Colonic mucosa (tissue), 4 donors: ENCODE data around the gene RFX2. TPM values are rescaled to one million over a fixed set of nuclear protein-coding genes. Genes with fewer than 3 reads are reported as not detected.

Experiments
- DNase-seq: peaks from one replicate; pipeline ENCODE4 v3.0.0-alpha.2; 2020
- H3K27ac ChIP-seq: fragments of 200-600 bp; one replicate; pipeline ENCODE4 v1.8.0; 2021
- H3K27me3 ChIP-seq: fragments of 200-600 bp; one replicate; pipeline ENCODE4 v1.8.0; 2021
- H3K36me3 ChIP-seq: fragments of 200-600 bp; one replicate; pipeline ENCODE4 v1.8.0; 2021
- H3K4me1 ChIP-seq: fragments of 200-600 bp; one replicate; pipeline ENCODE4 v1.8.0; 2021; ENCODE audit warnings: mild to moderate bottlenecking
- H3K4me3 ChIP-seq: fragments of 200-600 bp; one replicate; pipeline ENCODE4 v1.8.0; 2021
- H3K9ac ChIP-seq, 2 donors: one replicate each; pipeline ENCODE4 v1.7.0; 2013; ENCODE audit warnings: control low read depth in 2 of 2, low read depth in 2 of 2, low read length in 2 of 2
- H3K9me3 ChIP-seq: fragments of 200-600 bp; one replicate; pipeline ENCODE4 v1.8.0; 2021
- intact Hi-C: fragments of 100-400 bp; cut with DNase I; formaldehyde crosslinking; loops from one replicate; pipeline ENCODE4 v1.14.1; 2022
- total RNA-seq, 2 donors: library from RNA; stranded (reverse); fragmentation: NEBNext Ultra II Directional in 1 of 2; extraction: Animal tissue kit (Norgen Biotek cat#: 25700) in 1 of 2; gene quantifications; one replicate each; pipeline ENCODE4 v1.2.1, GENCODE V29; 2021
- TF ChIP-seq, protein P1 (sequence below): fragments of 200-600 bp; IDR thresholded peaks from one replicate; pipeline ENCODE4 v1.8.0; 2022; ENCODE audit warnings: antibody characterized with exemption, mild to moderate bottlenecking
- donor health status: healthy.
- donor health status: DM: no; HTN: no; CAD: no.
- donor health status: DM: no; HTN: no; CAD: no.

The RFX2 gene
- total RNA-seq, 2 donors from 2014 or later: 6.2 to 7.3 TPM

DNA sequence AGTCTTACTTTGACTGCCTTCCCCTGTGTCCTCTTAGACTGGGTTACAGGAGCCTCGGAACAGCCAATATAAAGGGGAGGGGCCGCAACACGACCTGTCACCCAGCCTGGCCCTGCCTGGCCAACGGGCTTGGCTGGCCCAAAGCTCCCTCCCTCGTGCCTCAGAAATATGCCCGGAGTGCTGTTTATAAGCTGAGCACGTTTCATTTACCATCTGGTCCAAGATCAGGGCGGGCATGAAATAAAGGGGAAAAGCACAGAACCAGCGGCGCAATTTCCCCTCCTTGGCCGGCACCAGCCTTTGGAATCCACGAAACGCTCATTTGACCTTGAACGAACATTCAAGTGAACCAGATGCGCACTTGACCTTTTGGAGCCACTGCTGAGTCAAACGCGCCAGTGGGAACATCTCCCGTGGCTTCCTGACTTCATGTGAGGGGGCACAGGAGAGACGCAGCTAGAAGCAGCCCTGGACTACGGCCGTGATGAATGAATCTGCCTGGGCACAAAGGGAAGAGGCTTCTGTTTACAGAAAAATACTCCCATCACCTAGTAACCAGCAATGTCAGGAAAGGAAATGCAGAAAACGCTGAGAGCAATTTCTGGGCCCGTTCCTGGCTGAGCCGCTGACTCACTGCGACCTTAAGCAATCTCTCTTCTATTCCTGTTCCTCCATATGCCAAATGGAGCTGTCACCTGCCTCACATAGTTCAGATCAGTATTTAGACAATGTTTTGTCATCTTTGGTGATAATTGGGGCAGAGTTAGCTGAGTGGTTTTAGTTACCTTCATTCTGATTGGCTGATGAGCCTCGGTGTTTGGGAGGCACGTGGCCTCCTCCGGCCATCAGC, 53.3 kb downstream of the RFX2 start:
- no peak overlapping the region for H3K4me3 ChIP-seq
- DNase-seq: peak; percentile 65
- H3K9ac ChIP-seq: peak overlapping the region; percentile 20 to 76
- H3K4me1 ChIP-seq: peaks cover 18% of the 10 kb centered on the region
- TF ChIP-seq, protein P1, sequence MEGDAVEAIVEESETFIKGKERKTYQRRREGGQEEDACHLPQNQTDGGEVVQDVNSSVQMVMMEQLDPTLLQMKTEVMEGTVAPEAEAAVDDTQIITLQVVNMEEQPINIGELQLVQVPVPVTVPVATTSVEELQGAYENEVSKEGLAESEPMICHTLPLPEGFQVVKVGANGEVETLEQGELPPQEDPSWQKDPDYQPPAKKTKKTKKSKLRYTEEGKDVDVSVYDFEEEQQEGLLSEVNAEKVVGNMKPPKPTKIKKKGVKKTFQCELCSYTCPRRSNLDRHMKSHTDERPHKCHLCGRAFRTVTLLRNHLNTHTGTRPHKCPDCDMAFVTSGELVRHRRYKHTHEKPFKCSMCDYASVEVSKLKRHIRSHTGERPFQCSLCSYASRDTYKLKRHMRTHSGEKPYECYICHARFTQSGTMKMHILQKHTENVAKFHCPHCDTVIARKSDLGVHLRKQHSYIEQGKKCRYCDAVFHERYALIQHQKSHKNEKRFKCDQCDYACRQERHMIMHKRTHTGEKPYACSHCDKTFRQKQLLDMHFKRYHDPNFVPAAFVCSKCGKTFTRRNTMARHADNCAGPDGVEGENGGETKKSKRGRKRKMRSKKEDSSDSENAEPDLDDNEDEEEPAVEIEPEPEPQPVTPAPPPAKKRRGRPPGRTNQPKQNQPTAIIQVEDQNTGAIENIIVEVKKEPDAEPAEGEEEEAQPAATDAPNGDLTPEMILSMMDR: no peak
- H3K27me3 ChIP-seq: no peaks in the 10 kb centered on the region
- H3K27ac ChIP-seq: peak overlapping the region; percentile 78
- intact Hi-C loops: loop anchor here (5.0 kb wide), 2 partner anchors 35 to 55 kb away; partner anchors contain the start of gene RFX2
- H3K36me3 ChIP-seq: no peaks in the 10 kb centered on the region
- no peaks in the 10 kb centered on the region for H3K9me3 ChIP-seq

DNA sequence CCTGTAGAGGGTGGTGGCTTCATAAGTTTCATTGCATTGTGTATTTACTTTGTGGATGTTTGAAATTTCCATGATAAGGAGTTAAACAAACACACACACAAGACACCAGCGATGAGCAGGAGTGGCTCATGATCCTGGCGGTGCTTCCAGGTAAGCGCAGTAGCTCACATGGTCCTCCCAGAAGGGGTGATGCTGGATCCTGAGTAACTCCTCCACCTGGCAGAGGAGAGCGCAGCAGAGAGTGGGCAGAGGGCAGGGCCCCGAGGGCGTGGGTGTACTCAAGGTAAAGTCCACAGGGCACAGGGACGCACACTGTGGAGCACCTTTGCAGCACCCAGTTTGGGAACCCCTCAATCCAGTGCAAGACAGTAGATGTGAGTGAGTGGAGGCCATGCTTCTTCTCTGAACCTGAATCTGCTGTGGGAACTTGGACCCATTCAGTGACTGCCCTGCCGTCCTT, 54.0 kb downstream of the RFX2 start:
- peaks cover 12% of the 10 kb centered on the region for H3K4me1 ChIP-seq
- no peak overlapping the region for H3K4me3 ChIP-seq
- intact Hi-C loops: loop anchor here (5.0 kb wide), 2 partner anchors 36 to 56 kb away; partner anchors contain the start of gene RFX2

DNA sequence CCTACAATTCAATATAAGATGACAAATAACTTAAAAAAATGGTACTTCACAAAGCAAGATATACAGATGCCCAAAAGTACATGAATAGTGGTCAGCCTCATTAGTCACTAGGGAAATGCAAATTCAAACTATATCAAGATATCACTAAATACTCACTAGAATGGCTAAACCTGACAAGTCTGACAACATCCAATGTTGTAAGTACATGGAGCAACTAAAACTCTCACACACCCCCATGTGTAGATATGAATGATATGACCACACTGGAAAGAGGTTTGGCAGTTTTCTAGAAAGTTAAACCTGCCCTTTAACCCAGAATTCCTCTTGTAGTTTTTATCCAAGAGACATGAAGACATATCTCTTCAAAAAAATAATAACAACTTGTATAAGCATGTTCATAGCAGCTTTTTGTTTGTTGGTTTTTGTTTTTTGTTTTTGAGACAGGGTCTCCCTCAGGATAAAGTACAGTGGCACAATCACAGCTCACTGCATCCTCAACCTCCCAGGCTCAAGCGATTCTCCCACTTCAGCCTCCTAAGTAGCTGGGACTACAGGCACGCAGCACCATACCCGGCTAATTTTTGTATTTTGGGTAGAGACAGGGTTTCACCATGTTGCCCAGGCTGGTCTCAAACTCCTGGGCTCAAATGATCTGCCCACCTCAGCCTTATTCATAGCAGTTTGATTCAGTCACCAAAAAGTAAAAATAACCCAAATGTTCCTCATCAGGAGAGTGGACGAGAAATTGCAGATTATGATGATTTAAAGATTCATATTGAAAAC, 55.1 kb downstream of the RFX2 start:
- DNase-seq: peak; percentile 9
- H3K36me3 ChIP-seq: no peaks in the 10 kb centered on the region
- no peak overlapping the region for H3K27ac ChIP-seq
- H3K4me3 ChIP-seq: no peak overlapping the region
- intact Hi-C loops: loop anchor here (5.0 kb wide), 2 partner anchors 37 to 57 kb away; partner anchors contain the start of gene RFX2
- TF ChIP-seq, protein P1: no peak
- H3K4me1 ChIP-seq: peaks cover 12% of the 10 kb centered on the region
- no peaks in the 10 kb centered on the region for H3K27me3 ChIP-seq
- H3K9me3 ChIP-seq: no peaks in the 10 kb centered on the region
- no peak overlapping the region for H3K9ac ChIP-seq

More for the DNA sequence above, 54.0 kb downstream of the RFX2 start:
- Histone ChIP-seq H3K9me3 (no peaks in the 10 kb centered on the region), H3K27ac (peak overlapping the region; percentile 78), H3K27me3 (no peaks in the 10 kb centered on the region), H3K9ac (peak overlapping the region; percentile 20 to 76), H3K36me3 (no peaks in the 10 kb centered on the region)
- TF ChIP-seq, protein P1: no peak
- DNase-seq: peak; percentile 64

DNA sequence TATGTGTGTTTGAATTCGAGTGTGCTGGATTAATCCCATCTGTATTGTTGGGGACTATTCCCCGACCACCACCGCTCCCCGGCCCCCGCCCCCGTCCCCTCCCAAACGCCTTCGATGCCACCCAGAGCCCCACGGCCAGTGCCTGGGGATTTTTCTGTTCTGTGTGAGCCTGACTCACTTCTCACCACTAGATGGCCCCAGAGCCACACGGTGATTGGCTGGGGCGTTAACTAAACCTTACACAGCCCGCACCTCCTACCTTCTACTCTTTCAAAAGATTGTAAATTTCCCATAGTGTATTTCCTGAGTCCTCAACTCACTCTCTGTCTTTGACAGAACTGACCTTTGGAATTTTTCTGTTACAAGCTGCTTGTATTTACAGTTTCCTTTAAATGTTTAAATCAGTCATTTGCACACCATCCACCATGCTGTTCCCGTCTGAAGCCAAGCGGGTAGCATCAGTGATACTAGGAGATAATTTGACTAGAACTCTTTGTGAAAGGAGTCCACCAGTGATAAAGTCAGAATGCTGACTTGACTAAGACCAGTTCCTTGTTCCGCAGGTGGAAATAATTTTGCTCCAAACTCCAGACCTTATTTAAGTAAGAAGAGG, 61.4 kb downstream of the RFX2 start:
- Histone ChIP-seq H3K4me3 (no peak overlapping the region), H3K9me3 (no peaks in the 10 kb centered on the region), H3K27ac (no peak overlapping the region), H3K9ac (no peak overlapping the region), H3K36me3 (no peaks in the 10 kb centered on the region), H3K4me1 (no peaks in the 10 kb centered on the region), H3K27me3 (no peaks in the 10 kb centered on the region)
- peak; percentile 87 for DNase-seq
- TF ChIP-seq, protein P1: peak; percentile 85
- intact Hi-C loops: loop anchor here (1.0 to 10.0 kb wide), 2 partner anchors 76 to 246 kb away; no protein-coding TSS in a partner anchor

DNA sequence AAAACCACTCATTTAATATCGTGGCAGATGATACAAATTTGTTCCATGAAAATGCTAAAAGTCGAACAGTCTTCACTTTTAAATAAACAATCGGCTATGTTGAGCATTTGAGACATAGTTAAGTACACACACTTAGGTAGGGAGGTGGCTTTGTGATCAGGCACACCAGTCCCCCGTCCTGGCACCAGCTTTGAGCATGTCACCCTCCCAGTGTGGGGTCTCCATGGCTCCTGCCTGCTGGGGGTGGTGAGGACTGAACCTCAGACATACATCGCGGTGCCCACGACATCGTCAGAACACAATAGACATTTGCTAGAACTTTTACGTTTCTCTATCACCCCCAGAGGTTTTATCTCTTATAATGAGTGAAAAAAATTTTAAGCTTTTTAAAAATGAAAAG, 62.0 kb downstream of the RFX2 start:
- intact Hi-C loops: loop anchor here (1.0 to 10.0 kb wide), 2 partner anchors 77 to 246 kb away; no protein-coding TSS in a partner anchor
- Histone ChIP-seq H3K27me3 (no peaks in the 10 kb centered on the region), H3K9me3 (no peaks in the 10 kb centered on the region), H3K9ac (no peak overlapping the region), H3K4me3 (no peak overlapping the region), H3K36me3 (no peaks in the 10 kb centered on the region), H3K4me1 (no peaks in the 10 kb centered on the region), H3K27ac (no peak overlapping the region)
- TF ChIP-seq, protein P1: no peak
- no peak for DNase-seq
